IMR-90 (cell line): ENCODE results near the gene CCP110. TPM values are rescaled to one million over a fixed set of nuclear protein-coding genes. Genes with fewer than 3 reads are reported as not detected.

Source experiments
- ATAC-seq: fragments of 200-7000 bp; cut with Tn5 transposase; 2 replicates; pipeline ENCODE4 v1.9.1; 2020; ENCODE audit warnings: low read depth, mild to moderate bottlenecking, moderate library complexity
- BruUV-seq: library from RNA; stranded (reverse); fragments of 400-500 nt; replicated peaks from 2 replicates; lab custom pipeline; 2021; lab: Mats Ljungman, UMichigan
- CTCF ChIA-PET: fragments of 300-600 bp; formaldehyde crosslinking; extraction: SDS; loops from one replicate; lab custom pipeline; 2021; ENCODE audit warnings: antibody characterized with exemption; lab: Yijun Ruan, JAX
- POLR2A ChIA-PET: fragments of 300-600 bp; sonication (Branson Sonifier 250); formaldehyde crosslinking; loops from one replicate; lab custom pipeline; 2022; ENCODE audit warnings: antibody characterized with exemption; ENCODE audit not compliant: unreplicated experiment; lab: Charles Lee
- DNase-seq: peaks from one replicate; pipeline ENCODE4 v3.0.0; 2013
- H2AFZ ChIP-seq: replicated peaks from 2 replicates; pipeline ENCODE3; 2013; ENCODE audit warnings: low read length, mild to moderate bottlenecking; ENCODE audit not compliant: poor library complexity
- H2AK5ac ChIP-seq: 2 replicates; pipeline ENCODE4 v1.6.1; 2013; ENCODE audit warnings: low read depth, low read length, inconsistent platforms
- H2AK9ac ChIP-seq: replicated peaks from 2 replicates; pipeline ENCODE3; 2013; ENCODE audit warnings: mild to moderate bottlenecking, low read depth, low read length, moderate library complexity; ENCODE audit not compliant: poor library complexity
- H2BK120ac ChIP-seq: 2 replicates; pipeline ENCODE4 v1.6.1; 2013; ENCODE audit warnings: low read depth, low read length, inconsistent platforms
- H2BK15ac ChIP-seq: 3 replicates; pipeline ENCODE4 v1.6.1; 2013; ENCODE audit warnings: low read depth, low read length, inconsistent platforms
- H2BK20ac ChIP-seq: 2 replicates; pipeline ENCODE4 v1.6.1; 2013; ENCODE audit warnings: low read depth, mild to moderate bottlenecking, inconsistent platforms, low read length, moderate library complexity
- H2BK5ac ChIP-seq: 2 replicates; pipeline ENCODE4 v1.6.1; 2013; ENCODE audit warnings: mild to moderate bottlenecking, low read depth, low read length, inconsistent platforms; ENCODE audit not compliant: poor library complexity, severe bottlenecking
- H3K14ac ChIP-seq: replicated peaks from 2 replicates; pipeline ENCODE4 v1.6.1; 2013; ENCODE audit warnings: low read depth, low read length, inconsistent platforms
- H3K18ac ChIP-seq: 2 replicates; pipeline ENCODE4 v1.6.1; 2013; ENCODE audit warnings: low read depth, low read length, control low read depth
- H3K23ac ChIP-seq: 2 replicates; pipeline ENCODE4 v1.6.1; 2013; ENCODE audit warnings: low read depth, low read length, inconsistent platforms
- H3K27ac ChIP-seq: 2 replicates; pipeline ENCODE4 v1.5.1; 2013; ENCODE audit warnings: mild to moderate bottlenecking, control low read depth, low read length; ENCODE audit not compliant: insufficient read depth
- H3K27me3 ChIP-seq: 2 replicates; pipeline ENCODE4 v1.6.1; 2013; ENCODE audit warnings: low read length; ENCODE audit not compliant: control insufficient read depth, insufficient read depth
- H3K36me3 ChIP-seq: 2 replicates; pipeline ENCODE4 v1.6.1; 2013; ENCODE audit warnings: low read length, mixed read lengths; ENCODE audit not compliant: control insufficient read depth, insufficient read depth
- H3K4ac ChIP-seq: 2 replicates; pipeline ENCODE4 v1.6.1; 2013; ENCODE audit warnings: low read depth, low read length, inconsistent platforms
- H3K4me1 ChIP-seq: 2 replicates; pipeline ENCODE4 v1.6.1; 2013; ENCODE audit warnings: low read length, mixed read lengths; ENCODE audit not compliant: control insufficient read depth, insufficient read depth
- H3K4me2 ChIP-seq: 2 replicates; pipeline ENCODE4 v1.6.1; 2013; ENCODE audit warnings: low read depth, mild to moderate bottlenecking, control low read depth, low read length, moderate library complexity
- H3K4me3 ChIP-seq: 2 replicates; pipeline ENCODE4 v1.5.1; 2013; ENCODE audit warnings: low read depth, mild to moderate bottlenecking, control low read depth, low read length, moderate library complexity; ENCODE audit not compliant: insufficient read depth
- H3K56ac ChIP-seq: 2 replicates; pipeline ENCODE4 v1.6.1; 2013; ENCODE audit warnings: low read length, inconsistent platforms; ENCODE audit not compliant: insufficient read depth; ENCODE audit errors: extremely low read depth
- H3K79me1 ChIP-seq, 2 experiments: 2 replicates each; pipeline ENCODE4 v1.6.1; 2013; ENCODE audit warnings: low read length in 2 of 2, inconsistent platforms in 1 of 2, low read depth in 1 of 2
- H3K9ac ChIP-seq: 2 replicates; pipeline ENCODE4 v1.6.1; 2013; ENCODE audit warnings: low read depth, low read length, control low read depth
- H3K9me1 ChIP-seq: 2 replicates; pipeline ENCODE4 v1.6.1; 2013; ENCODE audit warnings: low read length, inconsistent platforms; ENCODE audit not compliant: insufficient read depth
- H3K9me3 ChIP-seq: 2 replicates; pipeline ENCODE4 v1.6.1; 2013; ENCODE audit warnings: low read length; ENCODE audit not compliant: control insufficient read depth, insufficient read depth
- H4K20me1 ChIP-seq: 2 replicates; pipeline ENCODE4 v1.6.1; 2013; ENCODE audit warnings: low read length, inconsistent platforms; ENCODE audit not compliant: insufficient read depth
- H4K5ac ChIP-seq: 2 replicates; pipeline ENCODE4 v1.6.1; 2013; ENCODE audit warnings: mild to moderate bottlenecking, low read depth, low read length, control low read depth
- H4K8ac ChIP-seq, 2 experiments: 2 replicates each; pipeline ENCODE4 v1.6.1; 2013; ENCODE audit warnings: low read depth in 2 of 2, low read length in 2 of 2, control low read depth in 1 of 2, inconsistent platforms in 1 of 2
- H4K91ac ChIP-seq: 2 replicates; pipeline ENCODE4 v1.6.1; 2013; ENCODE audit warnings: low read depth, low read length, inconsistent platforms; ENCODE audit not compliant: insufficient read depth
- CHD1 ChIP-seq: IDR thresholded peaks from 2 replicates; pipeline ENCODE4 v1.6.1; 2012; ENCODE audit warnings: low read depth, low read length, improper control_type of control experiment
- FOS ChIP-seq: fragments of 150-350 bp; IDR thresholded peaks from 2 replicates; pipeline ENCODE4 v1.6.1; 2016; ENCODE audit warnings: low read depth, low read length
- MAZ ChIP-seq: IDR thresholded peaks from 2 replicates; pipeline ENCODE4 v1.6.1; 2012; ENCODE audit warnings: low read depth, mild to moderate bottlenecking, low read length, improper control_type of control experiment, moderate library complexity, borderline replicate concordance
- WGBS, 2 experiments: methylation state at CpG; one replicate each; pipeline versions ENCODE4 v1.1.5 to v1.1.7; 2013; ENCODE audit warnings: missing lambda C conversion rate in 2 of 2; ENCODE audit not compliant: insufficient read length in 1 of 2; ENCODE audit errors: extremely low coverage in 2 of 2; 5-methylcytosine and 5-hydroxymethylcytosine counted together
- dilution Hi-C: fragments of 300-500 bp; cut with HindIII; formaldehyde crosslinking; loops from one replicate; pipeline ENCODE4 v1.14.3; 2018; ENCODE audit warnings: low sequenced_read_pairs; ENCODE audit not compliant: unreplicated experiment
- in situ Hi-C: fragments of 300-500 bp; cut with MboI; formaldehyde crosslinking; loops from 3 replicates; pipeline ENCODE4 v1.14.3; 2019; ENCODE audit warnings: low sequenced_read_pairs, inconsistent platforms, mixed read lengths
- intact Hi-C: fragments of 100-400 bp; cut with micrococcal nuclease; formaldehyde crosslinking; loops from 2 replicates; pipeline ENCODE4 v1.10.0; 2022
- polyA plus RNA-seq, 3 experiments: library from polyadenylated mRNA; depleted of rRNA; stranded (reverse); fragments of >200 nt; gene quantifications; 2 replicates each; pipeline ENCODE4 v1.2.3, GENCODE V29; 2012; ENCODE audit warnings: low replicate concordance in 1 of 3
- total RNA-seq: library from RNA; depleted of rRNA; stranded (reverse); fragments of >200 nt; gene quantifications from 2 replicates; pipeline ENCODE4 v1.2.3, GENCODE V29; 2012
- TF ChIP-seq, protein P1 (sequence below): fragments of 150-350 bp; IDR thresholded peaks from 2 replicates; pipeline ENCODE4 v1.6.1; 2016; ENCODE audit warnings: low read depth, mild to moderate bottlenecking, low read length, moderate library complexity, borderline replicate concordance

CCP110 gene
- total and polyA plus RNA-seq, 2 of the 4 experiments (the other 2 are of a cell fraction), result 4.7 to 7.7 TPM

- intact Hi-C loops, result no loop called here
- Histone ChIP-seq H2BK20ac (no peak overlapping the region), H3K36me3 (peaks cover 39% of the 10 kb centered on the region), H4K20me1 (no peaks in the 10 kb centered on the region), H3K23ac (no peak overlapping the region), H3K4me3 (no peak overlapping the region), H2AK9ac (no peak overlapping the region), H3K4me1 (no peaks in the 10 kb centered on the region), H3K56ac (no peak overlapping the region), H3K79me1 (peaks cover 5 to 17% of the 10 kb centered on the region in 2 experiments), H2BK5ac (no peak overlapping the region), H2AK5ac (no peak overlapping the region), H3K9ac (no peak overlapping the region), H4K8ac (no peak overlapping the region), H3K14ac (no peak overlapping the region), H2BK15ac (no peak overlapping the region), H3K9me1 (no peaks in the 10 kb centered on the region), H3K18ac (no peak overlapping the region), H3K4me2 (no peak overlapping the region), H4K91ac (no peak overlapping the region), H3K9me3 (peaks cover 8% of the 10 kb centered on the region), H2BK120ac (no peak overlapping the region), H4K5ac (no peak overlapping the region), H3K4ac (no peak overlapping the region), H2AFZ (no peak overlapping the region), H3K27me3 (no peaks in the 10 kb centered on the region), H3K27ac (no peak overlapping the region)
- ATAC-seq (no peak), DNase-seq (no peak)
- TF ChIP-seq MAZ (no peak), FOS (no peak), CHD1 (no peak)
- TF ChIP-seq, protein P1, sequence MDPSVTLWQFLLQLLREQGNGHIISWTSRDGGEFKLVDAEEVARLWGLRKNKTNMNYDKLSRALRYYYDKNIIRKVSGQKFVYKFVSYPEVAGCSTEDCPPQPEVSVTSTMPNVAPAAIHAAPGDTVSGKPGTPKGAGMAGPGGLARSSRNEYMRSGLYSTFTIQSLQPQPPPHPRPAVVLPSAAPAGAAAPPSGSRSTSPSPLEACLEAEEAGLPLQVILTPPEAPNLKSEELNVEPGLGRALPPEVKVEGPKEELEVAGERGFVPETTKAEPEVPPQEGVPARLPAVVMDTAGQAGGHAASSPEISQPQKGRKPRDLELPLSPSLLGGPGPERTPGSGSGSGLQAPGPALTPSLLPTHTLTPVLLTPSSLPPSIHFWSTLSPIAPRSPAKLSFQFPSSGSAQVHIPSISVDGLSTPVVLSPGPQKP, result no peak
- BruUV-seq, result no TSS peak
- dilution Hi-C loops, result no loop called here
- CTCF ChIA-PET, result no interaction called here
- POLR2A ChIA-PET, result no interaction called here
- 100% methylated on average over 2 of the region's 8 CpGs; no CpG with 5 or more reads in 1 of the 2 experiments for WGBS, 2 experiments
- in situ Hi-C loops, result no loop called here
These were observed 43.8 kb downstream of the CCP110 start for GRCh38 chr16:19567560-19567959.
